GM21619 (cell line): ENCODE measurements around the gene CDON.
"Not testable (repeated sequence)": the region's sequence is repeated elsewhere in the genome, so short reads cannot be mapped to it uniquely, and the experiment has no call there.

Source experiments
- ATAC-seq: cut with Tn5 transposase; IDR thresholded peaks from one replicate; pipeline ENCODE4 v1.9.1; 2021; ENCODE audit not compliant: unreplicated experiment

Gene CDON

GRCh38 chr11:126046570-126047195 lies 16.0 kb downstream of the CDON start:
- ATAC-seq = no peak

GRCh38 chr11:126039485-126040271 lies 23.0 kb downstream of the CDON start:
- ATAC-seq = no peak

GRCh38 chr11:126035718-126036117 lies 26.9 kb downstream of the CDON start:
- ATAC-seq = no peak

GRCh38 chr11:126034933-126035425 lies 27.7 kb downstream of the CDON start:
- ATAC-seq = no peak

- ATAC-seq = no peak
Measured at GRCh38 chr11:126034039-126034932, 28.4 kb downstream of the CDON start.

- no peak for ATAC-seq
Measured at GRCh38 chr11:126032375-126032774, 30.3 kb downstream of the CDON start.

GRCh38 chr11:126029805-126030204 lies 32.9 kb downstream of the CDON start:
- no peak for ATAC-seq

- ATAC-seq = no peak
Measured at GRCh38 chr11:126029237-126029636, 33.4 kb downstream of the CDON start.

GRCh38 chr11:126028534-126028933 lies 34.1 kb downstream of the CDON start:
- not testable (repeated sequence) for ATAC-seq

GRCh38 chr11:126026579-126026978 lies 36.1 kb downstream of the CDON start:
- no peak for ATAC-seq

- no peak for ATAC-seq
Measured at GRCh38 chr11:126025822-126026221, 36.8 kb downstream of the CDON start.

GRCh38 chr11:126024123-126024522 lies 38.5 kb downstream of the CDON start:
- no peak for ATAC-seq

GRCh38 chr11:126012852-126013251 lies 49.8 kb downstream of the CDON start:
- no peak for ATAC-seq

- no peak for ATAC-seq
Measured at GRCh38 chr11:126011754-126012153, 50.9 kb downstream of the CDON start.

- ATAC-seq = no peak
Measured at GRCh38 chr11:126011265-126011664, 51.4 kb downstream of the CDON start.

- ATAC-seq = no peak
Measured at GRCh38 chr11:126008956-126009355, 53.7 kb downstream of the CDON start.

- no peak for ATAC-seq
Measured at GRCh38 chr11:126007238-126007637, 55.4 kb downstream of the CDON start.

GRCh38 chr11:126006068-126006467 lies 56.6 kb downstream of the CDON start:
- no peak for ATAC-seq

GRCh38 chr11:126002181-126002580 lies 60.5 kb downstream of the CDON start:
- ATAC-seq = no peak

- no peak for ATAC-seq
Measured at GRCh38 chr11:125999234-125999880, 63.3 kb downstream of the CDON start.

- ATAC-seq = no peak
Measured at GRCh38 chr11:125998267-125998666, 64.4 kb downstream of the CDON start.
